HepG2 (cell line): ENCODE measurements around the gene ZER1.

Experiments used
- ATF1 ChIP-seq: IDR thresholded peaks from 2 replicates; pipeline ENCODE4 v1.6.1; 2016; ENCODE audit warnings: mild to moderate bottlenecking, control low read depth
- ATF2 ChIP-seq: sonication (generic); formaldehyde crosslinking; IDR thresholded peaks from 2 replicates; pipeline ENCODE4 v1.4.0; 2020; ENCODE audit warnings: missing genetic modification reagents
- CTCF ChIP-seq: sonication (generic); formaldehyde crosslinking; IDR thresholded peaks from 2 replicates; pipeline ENCODE4 v1.5.0; 2020; ENCODE audit warnings: mild to moderate bottlenecking, missing genetic modification reagents, moderate library complexity
- HNRNPH1 ChIP-seq: fragments of 200-400 bp; formaldehyde crosslinking; optimal IDR thresholded peaks from 2 replicates; pipeline ENCODE3; 2017; ENCODE audit warnings: mild to moderate bottlenecking, low read depth, low read length
- NFYB ChIP-seq: sonication (generic); formaldehyde crosslinking; IDR thresholded peaks from 2 replicates; pipeline ENCODE4 v1.4.0; 2020; ENCODE audit warnings: missing genetic modification reagents
- PAXIP1 ChIP-seq: sonication (generic); formaldehyde crosslinking; conservative IDR thresholded peaks from 2 replicates; pipeline ENCODE4 v1.4.0; 2020; ENCODE audit warnings: mild to moderate bottlenecking, missing genetic modification reagents, moderate library complexity
- POLR2A ChIP-seq, 2 experiments: IDR thresholded peaks; 2 replicates each; pipeline ENCODE4 v1.6.1; 2011; ENCODE audit warnings: low read depth in 2 of 2, low read length in 2 of 2, mild to moderate bottlenecking in 1 of 2, moderate library complexity in 1 of 2; ENCODE audit not compliant: insufficient read depth in 1 of 2
- POLR2AphosphoS5 ChIP-seq: IDR thresholded peaks from 2 replicates; pipeline ENCODE4 v1.6.1; 2012; ENCODE audit warnings: low read depth, low read length
- SP2 ChIP-seq: sonication (generic); formaldehyde crosslinking; IDR thresholded peaks from 2 replicates; pipeline ENCODE4 v1.5.1; 2020; ENCODE audit warnings: mild to moderate bottlenecking, missing genetic modification reagents
- TCF12 ChIP-seq, 2 experiments: fragments of 450-650 bp in 1 of 2; sonication (generic) in 1 of 2; formaldehyde crosslinking in 1 of 2; IDR thresholded peaks; 2 replicates each; pipeline versions ENCODE4 v1.6.1 to v1.8.0; 2017 to 2022; ENCODE audit warnings: antibody characterized with exemption in 1 of 2, mild to moderate bottlenecking in 1 of 2, missing genetic modification reagents in 1 of 2, moderate library complexity in 1 of 2
- ZBTB37 ChIP-seq: sonication (generic); formaldehyde crosslinking; IDR thresholded peaks from 2 replicates; pipeline ENCODE4 v1.4.0; 2020; ENCODE audit warnings: mild to moderate bottlenecking, missing genetic modification reagents
- ZNF652 ChIP-seq: IDR thresholded peaks from 2 replicates; pipeline ENCODE4 v1.6.1; 2016; ENCODE audit warnings: low read depth, borderline replicate concordance

- TF ChIP-seq ATF1: no peak
- no peak for TF ChIP-seq POLR2A (IDR thresholded peaks at IDR 0.05; ENCODE audit: insufficient read depth in 1 of 2, low read depth in 2 of 2, low read length in 2 of 2)
- no peak for TF ChIP-seq ATF2 (CRISPR knock-in tag)
- TF ChIP-seq POLR2AphosphoS5: no peak
- no peak for TF ChIP-seq ZNF652 (CRISPR knock-in tag)
- no peak for TF ChIP-seq ZBTB37
- TF ChIP-seq HNRNPH1: no peak
- TF ChIP-seq NFYB (CRISPR knock-in tag): no peak
- TF ChIP-seq PAXIP1: no peak
- no peak for TF ChIP-seq TCF12 (IDR thresholded peaks at IDR 0.05)
- TF ChIP-seq TCF12 (CRISPR knock-in tag; IDR thresholded peaks at IDR 0.05): no peak
- no peak for TF ChIP-seq SP2 (CRISPR knock-in tag)
- no peak for TF ChIP-seq CTCF (CRISPR knock-in tag)
These were observed 30.8 kb upstream of the ZER1 start for GRCh38 chr9:128802482-128802881.
